Measurements from ENCODE around the gene DOC2B. TPM values are rescaled to one million over a fixed set of nuclear protein-coding genes. Genes with fewer than 3 reads are reported as not detected.

Gene DOC2B
- total and polyA plus RNA-seq, 9 of the 15 experiments (the other 6 are each of a cell fraction or from before 2014, with no cell fraction given), result 0.02 TPM; not detected in 8

- ChIA-PET POLR2A (no interaction called here), CTCF (ENCODE audit: low intra/inter-chr PET ratio) (interaction anchor here (0.5 to 1.0 kb wide), 3 partner anchors 20 to 918 kb away, joined by 3 to 9 read pairs (median 3); no protein-coding TSS in a partner anchor)
- H4K20me1 ChIP-seq (replicated peaks; ENCODE audit: control insufficient read depth, insufficient read depth, low read length), result no peaks in the 10 kb centered on the region
- H3K9me1 ChIP-seq (ENCODE audit: control insufficient read depth, insufficient read depth, low read length), result no peaks in the 10 kb centered on the region
- BruUV-seq (replicated peaks), result no TSS peak
- 26% methylated on average over 20 of the region's 23 CpGs for WGBS (ENCODE audit: insufficient coverage, low coverage, missing lambda C conversion rate)
- intact Hi-C loops (cut with micrococcal nuclease), result no loop called here
- H3K36me3 ChIP-seq (ENCODE audit: control insufficient read depth, insufficient read depth, low read length), result no peaks in the 10 kb centered on the region
- H3K27ac ChIP-seq (ENCODE audit: extremely low read depth, low read depth, low read length), result no peak overlapping the region
- FAIRE-seq (no peak), DNase-seq (ENCODE audit: extremely low read depth in 1 of 4, low spot score in 3 of 4) (no peak), ATAC-seq (no peak)
- in situ Hi-C loops (cut with MboI), result no loop called here
- no peak overlapping the region for H3K4me2 ChIP-seq (ENCODE audit: insufficient read depth, low read length)
- H2AFZ ChIP-seq (ENCODE audit: low read depth, low read length), result peak overlapping the region; percentile 59; the same call in 1 of the 2 replicates
- no peak overlapping the region for H3K9ac ChIP-seq (ENCODE audit: insufficient read depth in 1 of 2, low read depth in 2 of 2, low read length in 2 of 2)
- no peaks in the 10 kb centered on the region; a peak in 1 of 5 replicates for H3K4me1 ChIP-seq (replicated peaks in 1 of 2; ENCODE audit: control insufficient read depth in 2 of 2, insufficient read depth in 2 of 2, low read length in 2 of 2)
- H3K27me3 ChIP-seq (ENCODE audit: control insufficient read depth in 2 of 2, insufficient read depth in 2 of 2, low read length in 2 of 2), result peaks cover 0 to 1% of the 10 kb centered on the region in 2 experiments; a peak in 2 of 5 replicates
- TF ChIP-seq ETV5 (CRISPR knock-in tag; IDR thresholded peaks at IDR 0.05; ENCODE audit: low read depth) (no peak), LEF1 (IDR thresholded peaks at IDR 0.05) (no peak), THRB (CRISPR knock-in tag; conservative IDR thresholded peaks at IDR 0.05) (no peak), SREBF1 (IDR thresholded peaks at IDR 0.05; ENCODE audit: borderline replicate concordance, low read depth, low read length) (no peak), GABPA (tag; conservative IDR thresholded peaks at IDR 0.05; ENCODE audit: low read depth) (no peak), CAMTA2 (CRISPR knock-in tag; conservative IDR thresholded peaks at IDR 0.05) (no peak), ARNT (IDR thresholded peaks at IDR 0.05) (no peak), ZNF175 (CRISPR knock-in tag; IDR thresholded peaks at IDR 0.05; ENCODE audit: low read depth) (no peak), SMARCE1 (IDR thresholded peaks at IDR 0.05) (no peak), IRF9 (tag; IDR thresholded peaks at IDR 0.05) (no peak), ZFPM2 (CRISPR knock-in tag; IDR thresholded peaks at IDR 0.05) (no peak)
- TF ChIP-seq, protein P1, sequence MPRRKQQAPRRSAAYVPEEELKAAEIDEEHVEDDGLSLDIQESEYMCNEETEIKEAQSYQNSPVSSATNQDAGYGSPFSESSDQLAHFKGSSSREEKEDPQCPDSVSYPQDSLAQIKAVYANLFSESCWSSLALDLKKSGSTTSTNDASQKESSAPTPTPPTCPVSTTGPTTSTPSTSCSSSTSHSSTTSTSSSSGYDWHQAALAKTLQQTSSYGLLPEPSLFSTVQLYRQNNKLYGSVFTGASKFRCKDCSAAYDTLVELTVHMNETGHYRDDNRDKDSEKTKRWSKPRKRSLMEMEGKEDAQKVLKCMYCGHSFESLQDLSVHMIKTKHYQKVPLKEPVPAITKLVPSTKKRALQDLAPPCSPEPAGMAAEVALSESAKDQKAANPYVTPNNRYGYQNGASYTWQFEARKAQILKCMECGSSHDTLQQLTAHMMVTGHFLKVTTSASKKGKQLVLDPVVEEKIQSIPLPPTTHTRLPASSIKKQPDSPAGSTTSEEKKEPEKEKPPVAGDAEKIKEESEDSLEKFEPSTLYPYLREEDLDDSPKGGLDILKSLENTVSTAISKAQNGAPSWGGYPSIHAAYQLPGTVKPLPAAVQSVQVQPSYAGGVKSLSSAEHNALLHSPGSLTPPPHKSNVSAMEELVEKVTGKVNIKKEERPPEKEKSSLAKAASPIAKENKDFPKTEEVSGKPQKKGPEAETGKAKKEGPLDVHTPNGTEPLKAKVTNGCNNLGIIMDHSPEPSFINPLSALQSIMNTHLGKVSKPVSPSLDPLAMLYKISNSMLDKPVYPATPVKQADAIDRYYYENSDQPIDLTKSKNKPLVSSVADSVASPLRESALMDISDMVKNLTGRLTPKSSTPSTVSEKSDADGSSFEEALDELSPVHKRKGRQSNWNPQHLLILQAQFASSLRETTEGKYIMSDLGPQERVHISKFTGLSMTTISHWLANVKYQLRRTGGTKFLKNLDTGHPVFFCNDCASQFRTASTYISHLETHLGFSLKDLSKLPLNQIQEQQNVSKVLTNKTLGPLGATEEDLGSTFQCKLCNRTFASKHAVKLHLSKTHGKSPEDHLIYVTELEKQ (CRISPR knock-in tag; IDR thresholded peaks at IDR 0.05), result no peak
- no peaks in the 10 kb centered on the region for H3K9me3 ChIP-seq (replicated peaks; ENCODE audit: control insufficient read depth, insufficient read depth, low read depth, low read length)
- no peaks in the 10 kb centered on the region for H3K79me2 ChIP-seq (ENCODE audit: control insufficient read depth, insufficient read depth, low read length)
- H3K4me3 ChIP-seq, result no peak overlapping the region
Measured at GRCh38 chr17:142876-143784, 38.3 kb downstream of the DOC2B start.
